ENCODE results near the gene C17orf75.
"Not testable (repeated sequence)": the region's sequence is repeated elsewhere in the genome, so short reads cannot be mapped to it uniquely, and the experiment has no call there.

Gene C17orf75

GRCh38 chr17:32356378-32356743 lies 14.4 kb upstream of the C17orf75 start:
- no peak for TF ChIP-seq CTCF (IDR thresholded peaks at IDR 0.05; ENCODE audit: unreplicated experiment in 3 of 3)
- peaks cover 33% of the 10 kb centered on the region for H3K4me1 Mint-ChIP-seq
- no peak overlapping the region for H3K27ac Mint-ChIP-seq
- no peaks in the 10 kb centered on the region for H3K9me3 Mint-ChIP-seq
- no peaks in the 10 kb centered on the region for H3K27me3 Mint-ChIP-seq (ENCODE audit: low read depth)
- peaks cover 64% of the 10 kb centered on the region for H3K36me3 Mint-ChIP-seq (ENCODE audit: low read depth)
- H3K4me3 Mint-ChIP-seq, result no peak overlapping the region

GRCh38 chr17:32355649-32356377 lies 13.8 kb upstream of the C17orf75 start:
- Mint-ChIP-seq H3K36me3 (ENCODE audit: low read depth) (peaks cover 61% of the 10 kb centered on the region), H3K27me3 (ENCODE audit: low read depth) (no peaks in the 10 kb centered on the region), H3K4me3 (peak overlapping the region; percentile 1 to 43 (median 5)), H3K9me3 (no peaks in the 10 kb centered on the region), H3K27ac (peak overlapping the region in 1 of 3 experiments; percentile 38), H3K4me1 (peaks cover 36% of the 10 kb centered on the region)
- no peak for TF ChIP-seq CTCF (IDR thresholded peaks at IDR 0.05; ENCODE audit: unreplicated experiment in 3 of 3)

GRCh38 chr17:32352734-32353133 lies 10.8 kb upstream of the C17orf75 start:
- not testable (repeated sequence) for H3K27me3 Mint-ChIP-seq (ENCODE audit: low read depth)

GRCh38 chr17:32350666-32351418 lies 8.9 kb upstream of the C17orf75 start:
- Mint-ChIP-seq H3K4me3 (peak overlapping the region; percentile 97 to 100 (median 99)), H3K9me3 (no peaks in the 10 kb centered on the region), H3K27ac (peak overlapping the region; percentile 99 to 100 (median 100)), H3K27me3 (ENCODE audit: low read depth) (no peaks in the 10 kb centered on the region), H3K4me1 (peaks cover 41% of the 10 kb centered on the region), H3K36me3 (ENCODE audit: low read depth) (peaks cover 45% of the 10 kb centered on the region)
- TF ChIP-seq CTCF (IDR thresholded peaks at IDR 0.05; ENCODE audit: unreplicated experiment in 3 of 3), result no peak

More at GRCh38 chr17:32352734-32353133, 10.8 kb upstream of the C17orf75 start:
- not testable (repeated sequence) for H3K9me3 Mint-ChIP-seq, H3K27ac Mint-ChIP-seq
- H3K36me3 Mint-ChIP-seq (ENCODE audit: low read depth), result peaks cover 52% of the 10 kb centered on the region
- peaks cover 42% of the 10 kb centered on the region for H3K4me1 Mint-ChIP-seq
- peak overlapping the region; percentile 97 to 100 (median 99) for H3K4me3 Mint-ChIP-seq

GRCh38 chr17:32349854-32350665 lies 8.1 kb upstream of the C17orf75 start, which contains the start of gene ZNF207:
Gene ZNF207 (plus strand): TSS chr17:32350157. CDS start chr17:32350286, 129 bp downstream.
- H3K9me3 Mint-ChIP-seq, result no peaks in the 10 kb centered on the region

More at GRCh38 chr17:32349854-32350665, 8.1 kb upstream of the C17orf75 start, which contains the start of gene ZNF207:
- peak within 1 kb of the TSS; percentile 97 to 100 (median 99) for H3K4me3 Mint-ChIP-seq
- peak within 1 kb of the TSS; percentile 99 to 100 (median 100) for H3K27ac Mint-ChIP-seq
- TF ChIP-seq CTCF (IDR thresholded peaks at IDR 0.05; ENCODE audit: unreplicated experiment in 3 of 3), result no peak
- H3K27me3 Mint-ChIP-seq (ENCODE audit: low read depth), result no peaks in the 10 kb centered on the region
- peaks cover 37% of the 10 kb centered on the region for H3K36me3 Mint-ChIP-seq (ENCODE audit: low read depth)
- H3K4me1 Mint-ChIP-seq, result peaks cover 34% of the 10 kb centered on the region

Data from nephron (organoid).